Measurements from ENCODE around the gene TRIM13. TPM values are rescaled to one million over a fixed set of nuclear protein-coding genes. Genes with fewer than 3 reads are reported as not detected.

Gene TRIM13, protein sequence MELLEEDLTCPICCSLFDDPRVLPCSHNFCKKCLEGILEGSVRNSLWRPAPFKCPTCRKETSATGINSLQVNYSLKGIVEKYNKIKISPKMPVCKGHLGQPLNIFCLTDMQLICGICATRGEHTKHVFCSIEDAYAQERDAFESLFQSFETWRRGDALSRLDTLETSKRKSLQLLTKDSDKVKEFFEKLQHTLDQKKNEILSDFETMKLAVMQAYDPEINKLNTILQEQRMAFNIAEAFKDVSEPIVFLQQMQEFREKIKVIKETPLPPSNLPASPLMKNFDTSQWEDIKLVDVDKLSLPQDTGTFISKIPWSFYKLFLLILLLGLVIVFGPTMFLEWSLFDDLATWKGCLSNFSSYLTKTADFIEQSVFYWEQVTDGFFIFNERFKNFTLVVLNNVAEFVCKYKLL
- total RNA-seq, result 13.3 and 19.3 TPM in 2 replicates

DNA sequence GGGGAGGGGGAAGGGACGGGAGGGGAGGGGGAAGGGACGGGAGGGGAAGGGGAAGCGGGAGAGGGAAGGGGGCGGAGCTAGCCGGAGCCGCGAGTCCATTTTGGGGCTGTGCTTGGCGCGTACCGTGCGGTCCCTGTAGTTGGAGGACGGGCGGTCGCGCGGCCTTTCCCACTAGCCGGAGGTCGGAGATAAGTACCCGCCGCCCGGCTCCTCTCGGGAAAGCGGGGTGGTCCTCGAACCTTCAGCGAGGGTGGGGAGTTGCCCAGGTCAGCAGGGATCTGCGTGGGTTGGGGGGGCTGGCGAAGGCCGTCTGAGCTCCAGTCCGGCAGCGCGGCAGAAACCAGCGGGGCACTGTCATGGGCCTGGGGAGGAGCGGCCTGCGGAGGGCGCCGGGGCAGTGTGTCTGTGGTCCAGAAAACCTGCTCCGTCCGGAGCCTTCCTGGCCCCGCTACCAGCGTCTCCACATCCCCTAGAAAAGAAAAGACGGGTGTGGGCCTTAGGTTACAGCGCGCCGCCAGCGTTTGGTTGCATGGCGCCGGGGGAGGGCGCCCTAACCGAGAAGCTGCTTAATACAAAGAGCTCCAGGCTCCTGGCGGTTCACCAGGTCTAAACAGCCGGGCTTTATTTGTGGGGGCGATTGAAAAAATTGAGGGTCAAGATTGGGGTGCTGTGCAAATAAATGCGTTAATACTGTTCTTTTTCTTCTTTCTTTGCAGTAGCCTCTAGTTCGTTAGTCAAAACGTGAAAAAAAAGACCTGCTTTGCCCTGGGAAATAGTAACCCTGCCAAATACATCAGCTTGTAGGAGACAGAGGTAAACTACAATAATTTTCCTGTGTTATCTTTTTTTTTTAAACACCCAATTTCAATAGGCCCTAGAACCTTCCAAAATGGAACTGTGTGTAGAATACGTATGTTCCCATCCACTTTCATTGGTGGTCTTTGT, at the start of gene TRIM13:
TSS of gene TRIM13 (plus strand) at position 92 of the 945 bp plus-strand sequence. CDS start 14,899 bp downstream, outside the sequence.

DNA sequence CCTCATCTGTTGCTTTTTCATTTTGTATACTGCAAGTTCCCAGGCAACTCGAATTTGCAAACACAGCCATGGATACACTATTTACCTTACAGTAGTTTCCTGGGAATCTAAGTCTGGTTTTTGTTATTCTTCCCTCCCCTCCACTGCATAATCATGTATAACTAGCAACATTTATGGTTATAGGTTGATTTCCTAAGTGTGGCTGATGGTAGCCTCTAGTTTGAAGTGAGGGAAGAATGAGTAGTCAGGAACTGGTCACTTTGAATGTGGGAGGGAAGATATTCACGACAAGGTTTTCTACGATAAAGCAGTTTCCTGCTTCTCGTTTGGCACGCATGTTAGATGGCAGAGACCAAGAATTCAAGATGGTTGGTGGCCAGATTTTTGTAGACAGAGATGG, 18.4 kb downstream of the TRIM13 start, which contains the start of gene KCNRG:
TSS of gene KCNRG (plus strand) at position 187 of the 400 bp plus-strand sequence. CDS start at position 237, 50 bp downstream.

Other genes with a start within 250 kb of the TRIM13 start
- 29.7 and 41.5 TPM in 2 replicates for gene KPNA3, start 204.4 kb upstream of the TRIM13 start, total RNA-seq
- 7.8 and 8.4 TPM in 2 replicates for gene SPRYD7, start 60.7 kb upstream of the TRIM13 start, total RNA-seq
- gene KCNRG, start 18.4 kb downstream of the TRIM13 start, total RNA-seq, result 1.1 and 1.4 TPM in 2 replicates